H1 (cell line): ENCODE data around the gene FGF3. TPM values are rescaled to one million over a fixed set of nuclear protein-coding genes. Genes with fewer than 3 reads are reported as not detected.
"Not testable (repeated sequence)": the region's sequence is repeated elsewhere in the genome, so short reads cannot be mapped to it uniquely, and the experiment has no call there.

Experiments used
- CTCF ChIA-PET: fragments of 300-600 bp; sonication (Branson Sonifier 250); formaldehyde crosslinking; loops from one replicate; lab custom pipeline; 2021; ENCODE audit not compliant: partially characterized antibody; lab: Charles Lee
- POLR2A ChIA-PET: fragments of 300-600 bp; sonication (Branson Sonifier 250); formaldehyde crosslinking; loops from one replicate; lab custom pipeline; 2021; ENCODE audit warnings: inconsistent platforms; ENCODE audit not compliant: partially characterized antibody; lab: Charles Lee
- DNase-seq, 2 experiments: peaks; one replicate each; pipeline versions ENCODE4 v3.0.0 to v3.0.0-alpha.2; 2010 to 2022; ENCODE audit warnings: low spot score in 2 of 2, low read depth in 1 of 2, mixed read lengths in 1 of 2
- FAIRE-seq: peaks from 2 replicates; lab custom pipeline; 2011; peaks lifted over from hg19 to GRCh38; lab: Jason Lieb, UNC
- H2AFZ ChIP-seq: 2 replicates; pipeline ENCODE4 v1.8.1; 2012; ENCODE audit warnings: low read length, inconsistent platforms
- H2AK5ac ChIP-seq: 2 replicates; pipeline ENCODE4 v1.6.1; 2013; ENCODE audit warnings: low read depth, low read length
- H2BK120ac ChIP-seq: replicated peaks from 2 replicates; pipeline ENCODE3; 2013; ENCODE audit warnings: low read depth, low read length, inconsistent platforms
- H2BK12ac ChIP-seq: 2 replicates; pipeline ENCODE4 v1.6.1; 2013; ENCODE audit warnings: low read depth, low read length
- H2BK15ac ChIP-seq: 2 replicates; pipeline ENCODE4 v1.6.1; 2013; ENCODE audit warnings: low read length
- H2BK20ac ChIP-seq: 2 replicates; pipeline ENCODE4 v1.6.1; 2013; ENCODE audit warnings: low read length
- H2BK5ac ChIP-seq: 2 replicates; pipeline ENCODE4 v1.6.1; 2013; ENCODE audit warnings: low read depth, low read length
- H3K14ac ChIP-seq: 2 replicates; pipeline ENCODE4 v1.6.1; 2013; ENCODE audit warnings: inconsistent platforms; ENCODE audit not compliant: insufficient read length
- H3K18ac ChIP-seq: 2 replicates; pipeline ENCODE4 v1.6.1; 2013; ENCODE audit warnings: low read length; ENCODE audit errors: extremely low read depth
- H3K23ac ChIP-seq: 2 replicates; pipeline ENCODE4 v1.6.1; 2013; ENCODE audit warnings: inconsistent platforms; ENCODE audit not compliant: insufficient read length
- H3K23me2 ChIP-seq: 2 replicates; pipeline ENCODE4 v1.6.1; 2013; ENCODE audit warnings: low read depth, low read length
- H3K27ac ChIP-seq: 2 replicates; pipeline ENCODE4 v1.6.1; 2011; ENCODE audit warnings: low read depth, low read length, inconsistent platforms
- H3K27me3 ChIP-seq, 4 experiments: replicated peaks in 1 of 4; 1 replicate in 1 of 4; 2 replicates in 3 of 4; pipeline versions ENCODE4 v1.6.1 to v1.8.1; 2011 to 2013; ENCODE audit warnings: low read length in 3 of 4, mild to moderate bottlenecking in 3 of 4, inconsistent platforms in 2 of 4, mixed read lengths in 2 of 4, moderate library complexity in 1 of 4; ENCODE audit not compliant: control insufficient read depth in 3 of 4, insufficient read depth in 3 of 4; ENCODE audit errors: extremely low read depth in 1 of 4
- H3K36me3 ChIP-seq, 4 experiments: 2 replicates each; pipeline versions ENCODE4 v1.6.1 to v1.8.1; 2011 to 2013; ENCODE audit warnings: mild to moderate bottlenecking in 4 of 4, low read length in 3 of 4, moderate library complexity in 2 of 4, control low read depth in 1 of 4, inconsistent platforms in 1 of 4; ENCODE audit not compliant: insufficient read depth in 4 of 4, control insufficient read depth in 2 of 4
- H3K4ac ChIP-seq: replicated peaks from 2 replicates; pipeline ENCODE3; 2013; ENCODE audit warnings: low read length, low read depth, mixed read lengths, inconsistent platforms; ENCODE audit not compliant: insufficient read length
- H3K4me1 ChIP-seq, 4 experiments: replicated peaks in 1 of 4; 1 replicate in 1 of 4; 2 replicates in 3 of 4; pipeline versions ENCODE4 v1.6.1 to v1.8.1; 2011 to 2013; ENCODE audit warnings: low read length in 3 of 4, inconsistent platforms in 2 of 4, mixed read lengths in 1 of 4; ENCODE audit not compliant: insufficient read depth in 4 of 4, control insufficient read depth in 3 of 4
- H3K4me2 ChIP-seq, 2 experiments: 2 replicates each; pipeline versions ENCODE4 v1.6.1 to v1.8.1; 2011 to 2013; ENCODE audit warnings: low read depth in 2 of 2, low read length in 2 of 2, control low read depth in 1 of 2, inconsistent platforms in 1 of 2, mild to moderate bottlenecking in 1 of 2; ENCODE audit not compliant: insufficient read depth in 1 of 2
- H3K4me3 ChIP-seq, 4 experiments: fragments of 200-600, 300-600 bp in 1 of 4; sonication (generic), shearing (Covaris generic), sonication (Bioruptor Twin) in 1 of 4; 2 replicates each; pipeline versions ENCODE4 v1.5.1 to v1.8.1; 2011 to 2016; ENCODE audit warnings: low read length in 4 of 4, low read depth in 3 of 4, control low read depth in 2 of 4, inconsistent platforms in 2 of 4, mild to moderate bottlenecking in 2 of 4, mixed read lengths in 1 of 4, moderate library complexity in 1 of 4; ENCODE audit not compliant: insufficient read depth in 2 of 4; ENCODE audit errors: extremely low read depth in 1 of 4
- H3K56ac ChIP-seq: replicated peaks from 2 replicates; pipeline ENCODE3; 2013; ENCODE audit warnings: low read depth, mild to moderate bottlenecking, mixed read lengths, low read length, inconsistent platforms; ENCODE audit not compliant: insufficient read length
- H3K79me1 ChIP-seq: 2 replicates; pipeline ENCODE4 v1.6.1; 2013; ENCODE audit warnings: low read depth, low read length, control low read depth
- H3K79me2 ChIP-seq, 2 experiments: 2 replicates each; pipeline versions ENCODE4 v1.6.1 to v1.8.1; 2012 to 2013; ENCODE audit warnings: low read length in 2 of 2, mild to moderate bottlenecking in 2 of 2, inconsistent platforms in 1 of 2; ENCODE audit not compliant: insufficient read depth in 2 of 2, control insufficient read depth in 1 of 2
- H3K9ac ChIP-seq, 4 experiments: replicated peaks in 1 of 4; 1 replicate in 1 of 4; 2 replicates in 3 of 4; pipeline versions ENCODE4 v1.6.1 to v1.8.1; 2011 to 2013; ENCODE audit warnings: low read depth in 3 of 4, low read length in 3 of 4, control low read depth in 2 of 4, mild to moderate bottlenecking in 2 of 4, moderate library complexity in 2 of 4, inconsistent platforms in 1 of 4; ENCODE audit errors: extremely low read depth in 1 of 4
- H3K9me3 ChIP-seq, 2 experiments: 2 replicates each; pipeline versions ENCODE4 v1.6.1 to v1.8.1; 2012 to 2013; ENCODE audit warnings: mild to moderate bottlenecking in 2 of 2, moderate library complexity in 2 of 2, control low read depth in 1 of 2, inconsistent platforms in 1 of 2, low read depth in 1 of 2, low read length in 1 of 2, mixed read lengths in 1 of 2; ENCODE audit not compliant: insufficient read depth in 2 of 2
- H4K20me1 ChIP-seq, 2 experiments: replicated peaks in 1 of 2; 2 replicates each; pipeline versions ENCODE3 to v1.8.1; 2011 to 2013; ENCODE audit warnings: inconsistent platforms in 2 of 2, low read length in 2 of 2, mild to moderate bottlenecking in 1 of 2; ENCODE audit not compliant: insufficient read depth in 2 of 2, control insufficient read depth in 1 of 2
- H4K5ac ChIP-seq: 2 replicates; pipeline ENCODE4 v1.6.1; 2013; ENCODE audit warnings: low read length, low read depth, mixed read lengths, inconsistent platforms; ENCODE audit not compliant: insufficient read length
- H4K8ac ChIP-seq: 2 replicates; pipeline ENCODE4 v1.8.0; 2013; ENCODE audit warnings: mild to moderate bottlenecking, moderate library complexity, low read length, inconsistent platforms; ENCODE audit not compliant: insufficient read depth; ENCODE audit errors: extremely low read depth
- H4K91ac ChIP-seq: replicated peaks from 2 replicates; pipeline ENCODE3; 2013; ENCODE audit warnings: low read length, mixed read lengths, inconsistent platforms; ENCODE audit not compliant: insufficient read length
- CBX8 ChIP-seq: fragments of 300-800, 300-1000 bp; sonication (generic); IDR thresholded peaks from 2 replicates; pipeline ENCODE4 v1.7.1; 2016; ENCODE audit warnings: low read depth, low read length, borderline replicate concordance
- CHD2 ChIP-seq: IDR thresholded peaks from 2 replicates; pipeline ENCODE4 v1.6.1; 2012; ENCODE audit warnings: low read length, improper control_type of control experiment
- CREB1 ChIP-seq: IDR thresholded peaks from 2 replicates; pipeline ENCODE4 v1.6.1; 2012; ENCODE audit warnings: inconsistent platforms
- GTF2F1 ChIP-seq: IDR thresholded peaks from 2 replicates; pipeline ENCODE4 v1.6.1; 2012; ENCODE audit warnings: low read depth, low read length, improper control_type of control experiment, borderline replicate concordance
- TAF1 ChIP-seq: IDR thresholded peaks from 2 replicates; pipeline ENCODE4 v1.6.1; 2011; ENCODE audit warnings: mild to moderate bottlenecking, low read depth, low read length
- TCF12 ChIP-seq: IDR thresholded peaks from 2 replicates; pipeline ENCODE4 v1.6.1; 2011; ENCODE audit warnings: low read depth, mild to moderate bottlenecking, low read length
- WGBS, 2 experiments: shearing (Covaris generic) in 1 of 2; methylation state at CpG; one replicate each; pipeline versions ENCODE4 v1.1.6 to v1.1.7; 2013 to 2015; ENCODE audit warnings: low lambda C conversion rate in 2 of 2, mixed read lengths in 2 of 2, inconsistent platforms in 1 of 2, low coverage in 1 of 2, missing lambda C conversion rate in 1 of 2; ENCODE audit not compliant: insufficient replicate concordance in 2 of 2, insufficient coverage in 1 of 2, insufficient read length in 1 of 2; ENCODE audit errors: extremely low coverage in 1 of 2, missing lambda C conversion rate in 1 of 2; 5-methylcytosine and 5-hydroxymethylcytosine counted together
- polyA plus RNA-seq, 7 experiments: library from polyadenylated mRNA; depleted of rRNA in 3 of 7; stranded (reverse) in 5 of 7; unstranded in 2 of 7; fragments of >200 nt in 5 of 7; fragments of 200-250 nt in 2 of 7; gene quantifications; 1 replicate in 5 of 7; 2 replicates in 1 of 7; 4 replicates in 1 of 7; pipeline versions ENCODE4 v1.2.1 to v1.2.3, GENCODE V29; 2011 to 2013; ENCODE audit warnings: missing spikeins in 2 of 7, mixed read lengths in 2 of 7
- total RNA-seq: library from RNA; stranded (reverse); fragmentation: NEBNext Ultra II Directional; extraction: Animal tissue kit (Norgen Biotek cat#: 25700); gene quantifications from 2 replicates; pipeline ENCODE4 v1.2.1, GENCODE V29; 2021
- TF ChIP-seq, protein P1 (sequence below): IDR thresholded peaks from 2 replicates; pipeline ENCODE4 v1.6.1; 2011; ENCODE audit warnings: low read length, improper control_type of control experiment

FGF3 gene
- total and polyA plus RNA-seq, 2 of the 8 experiments (the other 6 are each of a cell fraction or from before 2014, with no cell fraction given), result not detected

DNA sequence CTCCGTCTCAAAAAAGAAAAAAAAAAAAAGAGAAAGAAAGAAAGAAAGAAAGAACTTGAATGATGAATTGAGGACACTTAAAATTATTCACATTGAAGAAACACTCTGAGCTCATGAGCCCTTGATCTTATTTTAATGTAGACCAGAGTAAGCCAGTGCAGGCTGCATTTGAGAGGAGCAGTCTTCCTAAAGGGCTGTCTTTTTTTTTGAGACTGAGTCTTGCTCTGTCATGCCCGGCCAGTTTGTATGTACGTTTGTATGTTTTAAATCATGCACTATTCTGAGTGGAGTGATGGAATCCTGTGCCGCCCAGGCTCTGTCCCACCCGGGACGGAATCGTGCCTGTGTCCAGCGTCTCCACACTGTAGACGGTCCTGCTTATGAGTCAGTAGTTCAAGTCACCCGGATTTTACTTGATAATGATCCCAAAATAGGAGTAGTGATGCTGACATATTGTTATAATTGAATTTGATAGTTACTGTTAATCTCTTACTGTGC lies 53.7 kb downstream of the FGF3 start (continued):
- TF ChIP-seq, protein P1, sequence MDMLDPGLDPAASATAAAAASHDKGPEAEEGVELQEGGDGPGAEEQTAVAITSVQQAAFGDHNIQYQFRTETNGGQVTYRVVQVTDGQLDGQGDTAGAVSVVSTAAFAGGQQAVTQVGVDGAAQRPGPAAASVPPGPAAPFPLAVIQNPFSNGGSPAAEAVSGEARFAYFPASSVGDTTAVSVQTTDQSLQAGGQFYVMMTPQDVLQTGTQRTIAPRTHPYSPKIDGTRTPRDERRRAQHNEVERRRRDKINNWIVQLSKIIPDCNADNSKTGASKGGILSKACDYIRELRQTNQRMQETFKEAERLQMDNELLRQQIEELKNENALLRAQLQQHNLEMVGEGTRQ, result no peak
- no peak for TF ChIP-seq CBX8
- no peak for TF ChIP-seq CREB1
- no peak for TF ChIP-seq TCF12
- no peak for TF ChIP-seq CHD2
- TF ChIP-seq TAF1, result no peak
- TF ChIP-seq GTF2F1, result no peak
- TF ChIP-seq, all 59 proteins: peak for 0

DNA sequence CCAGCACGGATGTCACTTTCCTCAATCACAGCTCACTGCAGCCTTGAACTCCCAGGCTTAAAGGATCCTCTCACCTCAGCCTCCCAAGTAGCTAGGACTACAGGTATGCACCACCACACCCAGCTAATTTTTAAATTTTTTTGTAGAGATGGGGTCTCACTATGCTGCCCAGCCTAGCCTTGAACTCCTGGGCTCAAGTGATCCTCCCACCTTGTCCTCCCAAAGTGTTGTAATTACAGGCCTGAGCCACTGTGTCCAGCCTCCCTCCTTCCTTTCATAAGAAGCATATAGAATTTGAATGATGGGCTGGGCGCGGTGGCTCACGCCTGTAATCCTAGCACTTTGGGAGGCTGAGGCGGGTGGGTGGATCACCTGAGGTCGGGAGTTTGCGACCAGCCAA lies 54.3 kb downstream of the FGF3 start:
- H3K23ac ChIP-seq, H3K79me1 ChIP-seq, H3K14ac ChIP-seq, H2BK20ac ChIP-seq, H3K4me1 ChIP-seq, H3K56ac ChIP-seq, H4K8ac ChIP-seq, H3K4me2 ChIP-seq, H2AFZ ChIP-seq, H3K9ac ChIP-seq, H4K20me1 ChIP-seq, H3K18ac ChIP-seq, H4K91ac ChIP-seq, H2BK5ac ChIP-seq, H2BK12ac ChIP-seq, H2BK120ac ChIP-seq, POLR2A ChIA-PET, H3K27ac ChIP-seq, H3K4ac ChIP-seq, H3K23me2 ChIP-seq, H3K79me2 ChIP-seq, FAIRE-seq, H4K5ac ChIP-seq, DNase-seq, H3K9me3 ChIP-seq, H3K36me3 ChIP-seq, H2BK15ac ChIP-seq, H3K4me3 ChIP-seq, H3K27me3 ChIP-seq: not testable (repeated sequence)
- peak overlapping the region; percentile 13; the same call in 1 of the 2 replicates for H2AK5ac ChIP-seq
- CTCF ChIA-PET, result interaction anchor here (0.6 to 1.4 kb wide), 5 partner anchors 14 to 699 kb away, joined by 3 to 5 read pairs (median 3); no protein-coding TSS in a partner anchor
- 90% methylated on average over 6 of the region's 7 CpGs; no CpG with 5 or more reads in 1 of the 2 experiments for WGBS, 2 experiments
